ENCODE data around the gene GRM1.

GRM1 gene

GRCh38 chr6:146339716-146340115 is 310.9 kb downstream of the GRM1 start:
- no peak for DNase-seq

GRCh38 chr6:146341493-146342230 is 312.8 kb downstream of the GRM1 start:
- DNase-seq, result no peak

- DNase-seq, result no peak
These were observed 316.7 kb downstream of the GRM1 start for GRCh38 chr6:146345598-146345997.

- no peak for DNase-seq
These were observed 318.2 kb downstream of the GRM1 start for GRCh38 chr6:146347090-146347489.

- DNase-seq, result no peak
These were observed 318.8 kb downstream of the GRM1 start for GRCh38 chr6:146347690-146348089.

GRCh38 chr6:146351018-146351417 is 322.2 kb downstream of the GRM1 start:
- no peak for DNase-seq

- no peak for DNase-seq
These were observed 323.3 kb downstream of the GRM1 start for GRCh38 chr6:146352163-146352562.

- DNase-seq, result no peak
These were observed 325.6 kb downstream of the GRM1 start for GRCh38 chr6:146354451-146354850.

GRCh38 chr6:146355521-146356100 is 326.7 kb downstream of the GRM1 start:
- DNase-seq, result no peak

- no peak for DNase-seq
These were observed 328.9 kb downstream of the GRM1 start for GRCh38 chr6:146357578-146358430.

GRCh38 chr6:146358431-146359046 is 329.7 kb downstream of the GRM1 start:
- DNase-seq, result no peak

- no peak for DNase-seq
These were observed 330.3 kb downstream of the GRM1 start for GRCh38 chr6:146359131-146359530.

GRCh38 chr6:146361128-146361924 is 332.5 kb downstream of the GRM1 start:
- no peak for DNase-seq

GRCh38 chr6:146363838-146364607 is 335.2 kb downstream of the GRM1 start:
- no peak for DNase-seq

GRCh38 chr6:146364816-146365594 is 336.1 kb downstream of the GRM1 start:
- DNase-seq, result no peak

- DNase-seq, result no peak
These were observed 338.2 kb downstream of the GRM1 start for GRCh38 chr6:146367061-146367460.

GRCh38 chr6:146369866-146370265 is 341.0 kb downstream of the GRM1 start:
- no peak for DNase-seq

GRCh38 chr6:146381486-146381885 is 352.6 kb downstream of the GRM1 start:
- no peak for DNase-seq

- no peak for DNase-seq
These were observed 360.0 kb downstream of the GRM1 start for GRCh38 chr6:146388736-146389364.

- no peak for DNase-seq
These were observed 360.9 kb downstream of the GRM1 start for GRCh38 chr6:146389740-146390139.

Data from CD4-positive, alpha-beta T cell treated with Interleukin-12 subunit alpha and Interleukin-12 subunit beta, for 1 hour (primary cell).